HG03280 (cell line): Measurements from ENCODE around the gene CCP110.
"Not testable (repeated sequence)": the region's sequence is repeated elsewhere in the genome, so short reads cannot be mapped to it uniquely, and the experiment has no call there.

Experiments
- ATAC-seq: cut with Tn5 transposase; IDR thresholded peaks from one replicate; pipeline ENCODE4 v1.9.1; 2021; ENCODE audit warnings: mild to moderate bottlenecking, moderate library complexity; ENCODE audit not compliant: unreplicated experiment

Gene CCP110

GRCh38 chr16:19512297-19512696 lies 11.4 kb upstream of the CCP110 start:
- no peak for ATAC-seq

GRCh38 chr16:19513377-19514053 lies 10.2 kb upstream of the CCP110 start:
- ATAC-seq, result no peak

- ATAC-seq, result no peak
Measured at GRCh38 chr16:19515757-19516156, 8.0 kb upstream of the CCP110 start.

GRCh38 chr16:19517424-19518089 lies 6.2 kb upstream of the CCP110 start:
- no peak for ATAC-seq

GRCh38 chr16:19518388-19518787 lies 5.4 kb upstream of the CCP110 start:
- no peak for ATAC-seq

- ATAC-seq, result no peak
Measured at GRCh38 chr16:19520861-19521331, 2.8 kb upstream of the CCP110 start.

- ATAC-seq, result peak; percentile 78
Measured at GRCh38 chr16:19521471-19522396, 2.0 kb upstream of the CCP110 start, which contains the start of gene GDE1. Gene GDE1 (minus strand): TSS chr16:19522098. CDS start chr16:19521964, 134 bp downstream.

GRCh38 chr16:19522397-19522732 lies 1.4 kb upstream of the CCP110 start:
- ATAC-seq, result no peak

- ATAC-seq, result no peak
Measured at GRCh38 chr16:19522760-19523159, 982 bp upstream of the CCP110 start.

- no peak for ATAC-seq
Measured at GRCh38 chr16:19523184-19523558, 571 bp upstream of the CCP110 start.

- no peak for ATAC-seq
Measured at GRCh38 chr16:19524356-19524615, 544 bp downstream of the CCP110 start.

- no peak for ATAC-seq
Measured at GRCh38 chr16:19524616-19525384, 1.1 kb downstream of the CCP110 start.

GRCh38 chr16:19525385-19525723 lies 1.6 kb downstream of the CCP110 start:
- no peak for ATAC-seq

GRCh38 chr16:19527161-19527560 lies 3.4 kb downstream of the CCP110 start:
- no peak for ATAC-seq

- no peak for ATAC-seq
Measured at GRCh38 chr16:19528666-19529065, 4.9 kb downstream of the CCP110 start.

- ATAC-seq, result no peak
Measured at GRCh38 chr16:19532601-19533000, 8.9 kb downstream of the CCP110 start.

- ATAC-seq, result no peak
Measured at GRCh38 chr16:19540241-19540970, 16.7 kb downstream of the CCP110 start.

GRCh38 chr16:19542138-19542821 lies 18.5 kb downstream of the CCP110 start:
- ATAC-seq, result no peak

GRCh38 chr16:19543278-19543996 lies 19.7 kb downstream of the CCP110 start:
- ATAC-seq, result not testable (repeated sequence)
